GM18867 (cell line): Measurements from ENCODE around the gene OR51G2.
"Not testable (repeated sequence)": the region's sequence is repeated elsewhere in the genome, so short reads cannot be mapped to it uniquely, and the experiment has no call there.

ENCODE experiments used
- ATAC-seq: cut with Tn5 transposase; IDR thresholded peaks from one replicate; pipeline ENCODE4 v1.9.1; 2021; ENCODE audit warnings: mild to moderate bottlenecking, moderate library complexity; ENCODE audit not compliant: unreplicated experiment

Gene OR51G2, protein sequence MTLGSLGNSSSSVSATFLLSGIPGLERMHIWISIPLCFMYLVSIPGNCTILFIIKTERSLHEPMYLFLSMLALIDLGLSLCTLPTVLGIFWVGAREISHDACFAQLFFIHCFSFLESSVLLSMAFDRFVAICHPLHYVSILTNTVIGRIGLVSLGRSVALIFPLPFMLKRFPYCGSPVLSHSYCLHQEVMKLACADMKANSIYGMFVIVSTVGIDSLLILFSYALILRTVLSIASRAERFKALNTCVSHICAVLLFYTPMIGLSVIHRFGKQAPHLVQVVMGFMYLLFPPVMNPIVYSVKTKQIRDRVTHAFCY

DNA sequence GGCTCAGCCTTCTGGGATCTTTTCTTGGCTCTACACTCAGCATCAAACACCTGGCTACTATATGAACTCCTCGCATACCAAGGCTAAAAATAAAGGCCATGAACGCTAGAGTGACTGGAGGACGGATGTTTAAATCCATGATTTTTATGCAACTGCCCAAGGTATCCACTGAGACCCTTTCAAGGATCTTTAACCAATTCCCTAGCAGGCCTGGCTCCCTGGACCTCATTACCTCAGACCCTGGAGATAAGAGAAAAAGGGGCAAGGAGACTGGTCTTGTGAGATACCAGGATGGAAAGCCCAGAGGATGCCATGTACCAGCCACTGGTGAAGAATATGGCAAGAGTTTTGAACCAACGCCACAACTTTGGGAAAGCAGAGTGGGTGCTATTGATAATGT is at the start of gene OR51G2:
Gene OR51G2, minus strand, starts transcription at position 101 of the 400 bp plus-strand sequence. CDS start 3,687 bp downstream, outside the sequence.
- no peak for ATAC-seq

- no peak for ATAC-seq
Observed at GRCh38 chr11:4962816-4963215, 43.7 kb upstream of the OR51G2 start.

- no peak for ATAC-seq
Observed at GRCh38 chr11:4960877-4961276, 41.7 kb upstream of the OR51G2 start.

DNA sequence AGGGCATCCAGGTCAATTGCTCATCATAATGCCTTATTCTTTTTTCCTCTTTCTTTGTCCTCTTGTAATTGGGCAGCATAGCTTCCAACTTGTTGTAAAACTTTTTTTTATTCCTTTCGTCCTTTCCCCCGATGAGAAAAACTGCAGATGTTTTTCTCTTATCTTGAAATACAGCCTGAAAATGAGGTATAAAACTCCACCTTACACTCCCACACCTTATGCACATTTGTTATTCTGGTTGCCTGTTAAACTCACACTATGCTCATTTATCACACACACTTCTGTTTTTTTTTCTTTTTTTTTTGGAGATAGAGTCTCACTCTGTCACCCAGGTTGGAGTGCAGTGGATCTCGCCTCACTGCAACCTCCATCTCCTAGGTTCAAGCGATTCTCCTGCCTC is 38.2 kb upstream of the OR51G2 start:
- ATAC-seq, result no peak

GRCh38 chr11:4955613-4956012 is 36.5 kb upstream of the OR51G2 start, which contains the start of gene OR51A2:
TSS of gene OR51A2 (minus strand) at chr11:4955713. CDS start at chr11:4955713, 0 bp downstream.
- ATAC-seq, result not testable (repeated sequence)

- ATAC-seq, result no peak
Observed at GRCh38 chr11:4947505-4947904, 28.4 kb upstream of the OR51G2 start, which contains the start of gene OR51A4. TSS of gene OR51A4 (minus strand) at chr11:4947605. CDS start at chr11:4947100, 505 bp downstream.

- no peak for ATAC-seq
Observed at GRCh38 chr11:4936745-4937144, 17.6 kb upstream of the OR51G2 start.

- ATAC-seq, result no peak
Observed at GRCh38 chr11:4932751-4933150, 13.6 kb upstream of the OR51G2 start.

DNA sequence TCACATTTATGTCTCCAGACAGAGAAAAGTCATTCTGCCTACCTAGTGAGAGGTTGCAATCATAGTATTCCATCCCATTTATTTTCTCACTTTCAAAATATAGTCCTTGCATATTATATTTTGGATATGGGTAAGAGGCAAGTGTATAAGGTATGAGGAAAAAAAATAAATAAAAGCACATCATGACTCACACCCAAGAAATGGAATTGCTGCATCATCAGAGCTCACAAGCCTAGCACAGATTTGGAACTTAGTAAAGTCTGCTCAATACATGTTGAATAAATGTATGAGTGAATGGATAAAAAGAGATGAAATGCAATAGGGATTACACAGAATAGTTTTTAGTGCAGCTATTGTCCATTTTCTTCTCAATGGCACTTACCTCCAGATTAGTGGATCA is 7.5 kb upstream of the OR51G2 start:
- no peak for ATAC-seq

- ATAC-seq, result no peak
Observed at GRCh38 chr11:4924239-4924638, 5.1 kb upstream of the OR51G2 start, which contains the start of gene OR51G1. TSS of gene OR51G1 (minus strand) at chr11:4924339. CDS start at chr11:4924339, 0 bp downstream.

DNA sequence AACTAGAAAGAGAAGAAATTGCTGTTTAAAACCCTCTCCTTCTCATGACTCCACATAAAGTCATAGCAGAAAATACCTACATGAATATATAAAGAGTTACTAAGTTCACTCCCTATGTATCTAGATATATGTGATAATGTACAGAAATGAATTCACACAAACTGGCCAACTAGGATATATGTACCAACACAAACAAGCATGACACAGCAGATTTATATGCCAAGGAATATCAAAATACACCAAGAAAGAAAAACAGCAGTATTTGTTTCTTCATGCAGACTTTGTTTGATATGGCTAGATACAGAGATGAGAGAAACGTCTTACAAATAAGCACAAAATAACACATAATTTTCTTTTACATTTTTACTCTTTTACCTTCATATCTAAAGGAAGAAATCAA is 3.2 kb upstream of the OR51G2 start:
- no peak for ATAC-seq

DNA sequence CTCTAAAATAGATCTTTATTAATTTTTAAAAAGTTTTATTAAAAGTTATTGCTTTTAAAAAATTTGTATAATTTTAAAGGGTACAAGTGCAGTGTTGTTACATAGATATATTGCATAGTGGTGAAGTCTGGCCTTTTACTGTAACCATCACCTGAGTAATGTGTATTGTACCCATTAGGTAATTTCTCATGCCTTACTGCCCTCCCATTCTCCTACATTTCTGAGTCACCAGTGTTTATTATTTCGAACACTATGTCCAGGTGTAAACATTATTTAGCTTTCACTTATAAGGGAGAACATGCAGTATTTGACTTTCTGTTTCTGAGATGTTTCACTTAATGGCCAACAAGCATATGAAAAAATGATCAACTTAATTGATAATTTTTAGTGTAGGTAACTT is 2.6 kb upstream of the OR51G2 start:
- ATAC-seq, result no peak

- ATAC-seq, result no peak
Observed at GRCh38 chr11:4916581-4916980, 2.6 kb downstream of the OR51G2 start.

DNA sequence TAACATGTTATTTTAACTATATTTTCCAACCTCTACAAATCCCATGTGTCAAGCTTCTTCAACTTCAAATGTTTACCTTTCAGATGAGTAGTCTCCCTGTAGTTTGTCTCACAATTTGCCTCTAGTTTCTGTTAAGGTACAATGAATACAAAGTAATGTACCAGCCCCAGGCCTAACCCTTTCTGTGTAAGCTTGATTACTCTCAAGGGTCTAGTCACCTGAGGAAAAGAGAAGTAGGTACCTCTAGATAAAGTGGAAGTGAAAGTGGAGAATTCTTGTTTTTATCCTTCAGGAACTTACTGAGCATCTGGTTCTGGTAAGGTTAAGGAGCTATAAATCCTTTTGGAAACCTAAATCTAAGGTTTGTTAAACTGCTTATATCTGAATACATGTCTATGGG is 15.7 kb downstream of the OR51G2 start, which contains the start of gene OR51A7:
Gene OR51A7, plus strand, starts transcription at position 300 of the 400 bp plus-strand sequence. CDS start 3,587 bp downstream, outside the sequence.
- no peak for ATAC-seq

GRCh38 chr11:4891996-4892640 is 27.0 kb downstream of the OR51G2 start:
- no peak for ATAC-seq

- no peak for ATAC-seq
Observed at GRCh38 chr11:4890279-4890678, 28.9 kb downstream of the OR51G2 start.

- ATAC-seq, result no peak
Observed at GRCh38 chr11:4887591-4887990, 31.6 kb downstream of the OR51G2 start.

DNA sequence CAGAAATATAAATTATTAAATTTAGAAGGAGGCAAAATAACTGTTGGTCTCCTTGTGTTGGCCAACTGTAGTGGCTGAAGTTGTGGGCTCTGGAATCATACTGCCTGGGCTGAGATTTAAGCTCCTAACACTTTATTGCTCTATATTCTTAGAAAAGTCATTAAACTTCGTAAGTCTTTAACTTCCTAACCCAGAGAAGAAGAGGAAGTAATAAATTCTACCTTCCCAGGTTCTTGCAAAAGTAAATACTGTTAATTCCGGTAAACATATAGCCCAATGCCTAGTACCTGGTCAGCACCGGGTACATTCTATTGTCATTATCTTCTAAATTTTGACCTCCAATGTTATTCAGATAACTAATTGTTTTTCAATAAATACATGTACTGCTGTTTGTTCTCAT is 33.0 kb downstream of the OR51G2 start:
- ATAC-seq, result no peak

DNA sequence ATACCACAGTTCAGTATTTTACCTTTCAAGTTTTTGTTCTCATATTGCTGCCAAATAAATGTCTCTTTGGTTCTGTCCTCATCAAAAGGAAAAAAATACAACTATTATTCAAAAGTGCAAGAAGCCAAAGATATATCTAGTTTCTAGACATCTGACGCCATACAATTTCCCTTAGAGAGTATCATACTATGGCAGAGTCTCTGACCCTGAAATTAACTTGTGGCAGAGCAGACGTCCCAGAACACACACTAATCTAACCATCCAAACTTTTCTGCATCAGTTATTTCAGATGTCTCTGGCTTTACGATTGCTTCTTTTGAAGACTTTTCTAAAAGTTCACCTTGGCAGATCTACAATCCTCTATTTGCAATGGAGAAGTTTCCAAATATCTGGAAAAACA is 34.8 kb downstream of the OR51G2 start:
- no peak for ATAC-seq

- no peak for ATAC-seq
Observed at GRCh38 chr11:4882543-4882942, 36.6 kb downstream of the OR51G2 start.

DNA sequence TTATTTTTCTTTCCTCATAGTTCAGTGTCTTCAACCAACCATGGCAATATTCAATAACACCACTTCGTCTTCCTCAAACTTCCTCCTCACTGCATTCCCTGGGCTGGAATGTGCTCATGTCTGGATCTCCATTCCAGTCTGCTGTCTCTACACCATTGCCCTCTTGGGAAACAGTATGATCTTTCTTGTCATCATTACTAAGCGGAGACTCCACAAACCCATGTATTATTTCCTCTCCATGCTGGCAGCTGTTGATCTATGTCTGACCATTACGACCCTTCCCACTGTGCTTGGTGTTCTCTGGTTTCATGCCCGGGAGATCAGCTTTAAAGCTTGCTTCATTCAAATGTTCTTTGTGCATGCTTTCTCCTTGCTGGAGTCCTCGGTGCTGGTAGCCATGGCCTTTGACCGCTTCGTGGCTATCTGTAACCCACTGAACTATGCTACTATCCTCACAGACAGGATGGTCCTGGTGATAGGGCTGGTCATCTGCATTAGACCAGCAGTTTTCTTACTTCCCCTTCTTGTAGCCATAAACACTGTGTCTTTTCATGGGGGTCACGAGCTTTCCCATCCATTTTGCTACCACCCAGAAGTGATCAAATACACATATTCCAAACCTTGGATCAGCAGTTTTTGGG is 37.2 kb downstream of the OR51G2 start, which contains the start of gene OR51T1:
Gene OR51T1, plus strand, starts transcription at position 41 of the 641 bp plus-strand sequence. Its CDS starts 0 bp downstream, at position 41.
- no peak for ATAC-seq
